ENCODE measurements around the gene FOXP1.

- TF ChIP-seq POLR2A (IDR thresholded peaks at IDR 0.05) (no peak), CTCF (IDR thresholded peaks at IDR 0.05) (no peak)
These were observed 443.1 kb downstream of the FOXP1 start for GRCh38 chr3:71140477-71140876.
